B cell (primary cell): ENCODE data around the gene PTPN21. TPM values are rescaled to one million over a fixed set of nuclear protein-coding genes. Genes with fewer than 3 reads are reported as not detected.

ENCODE experiments used
- ATAC-seq: fragments of 200-7000 bp; cut with Tn5 transposase; one replicate; pipeline ENCODE4 v1.10.0; 2021; ENCODE audit warnings: low read depth, mild to moderate bottlenecking, moderate number of reproducible peaks, moderate library complexity
- CTCF ChIA-PET: fragments of 350-600 bp; sonication (Branson Sonifier 250); formaldehyde crosslinking; loops from one replicate; lab custom pipeline; 2021; ENCODE audit warnings: antibody characterized with exemption, inconsistent platforms; lab: Charles Lee
- POLR2A ChIA-PET: fragments of 350-600 bp; sonication (Branson Sonifier 250); formaldehyde crosslinking; loops from one replicate; lab custom pipeline; 2021; ENCODE audit warnings: antibody characterized with exemption; lab: Charles Lee
- DNase-seq: peaks from one replicate; pipeline ENCODE4 v3.0.0; 2013
- H2AFZ ChIP-seq: 2 replicates; pipeline ENCODE4 v1.6.1; 2012; ENCODE audit warnings: mild to moderate bottlenecking, low read depth, low read length; ENCODE audit not compliant: insufficient read depth, poor library complexity, severe bottlenecking
- H3K27ac ChIP-seq, 2 donors: 1 replicate in 1 of 2; 2 replicates in 1 of 2; pipeline ENCODE4 v1.5.1; 2012 to 2013; ENCODE audit warnings: low read length in 2 of 2, mild to moderate bottlenecking in 2 of 2, moderate library complexity in 1 of 2
- H3K27me3 ChIP-seq, 4 experiments: fragments of 200-600 bp in 1 of 4; sonication (generic) in 1 of 4; replicated peaks in 1 of 4; 1 replicate in 2 of 4; 2 replicates in 2 of 4; pipeline versions ENCODE4 v1.6.1 to v1.7.0; 2013 to 2016; ENCODE audit warnings: low read length in 3 of 4, mild to moderate bottlenecking in 2 of 4, mixed read lengths in 1 of 4, moderate library complexity in 1 of 4; ENCODE audit not compliant: insufficient read depth in 4 of 4, control insufficient read depth in 3 of 4; ENCODE audit errors: control extremely low read depth in 1 of 4
- H3K36me3 ChIP-seq, 2 experiments: replicated peaks in 1 of 2; 1 replicate in 1 of 2; 2 replicates in 1 of 2; pipeline versions ENCODE4 v1.6.1 to v1.7.1; 2013; ENCODE audit warnings: low read length in 1 of 2; ENCODE audit not compliant: insufficient read depth in 2 of 2, control insufficient read depth in 1 of 2; ENCODE audit errors: control extremely low read depth in 1 of 2, extremely low read depth in 1 of 2
- H3K4me1 ChIP-seq, 2 donors: fragments of 200-600 bp in 1 of 2; sonication (generic) in 1 of 2; 1 replicate in 1 of 2; 2 replicates in 1 of 2; pipeline versions ENCODE4 v1.5.1 to v1.6.1; 2013 to 2017; ENCODE audit warnings: low read length in 2 of 2; ENCODE audit not compliant: control insufficient read depth in 2 of 2, insufficient read depth in 2 of 2
- H3K4me2 ChIP-seq: replicated peaks from 2 replicates; pipeline ENCODE3; 2012; ENCODE audit warnings: mild to moderate bottlenecking, low read depth, low read length; ENCODE audit not compliant: poor library complexity, severe bottlenecking
- H3K4me3 ChIP-seq, 5 experiments: fragments of 200-600 bp in 1 of 5; sonication (generic) in 1 of 5; 1 replicate in 3 of 5; 2 replicates in 2 of 5; pipeline versions ENCODE4 v1.5.1 to v1.7.0; 2011 to 2016; ENCODE audit warnings: low read length in 4 of 5, mild to moderate bottlenecking in 4 of 5, low read depth in 2 of 5, control low read depth in 1 of 5, moderate library complexity in 1 of 5; ENCODE audit not compliant: insufficient read depth in 1 of 5; ENCODE audit errors: control extremely low read depth in 1 of 5, extremely low read depth in 1 of 5
- H3K79me2 ChIP-seq: fragments of 200-600 bp; sonication (generic); one replicate; pipeline ENCODE4 v1.6.0; 2016; ENCODE audit warnings: low read length; ENCODE audit not compliant: control insufficient read depth, insufficient read depth
- H3K9ac ChIP-seq: fragments of 200-600 bp; sonication (generic); 2 replicates; pipeline ENCODE4 v1.6.1; 2017; ENCODE audit warnings: mild to moderate bottlenecking, low read length, moderate library complexity
- H3K9me3 ChIP-seq, 3 donors: one replicate each; pipeline versions ENCODE4 v1.6.1 to v1.7.1; 2013; ENCODE audit warnings: low read length in 2 of 3; ENCODE audit not compliant: control insufficient read depth in 2 of 3, insufficient read depth in 1 of 3; ENCODE audit errors: control extremely low read depth in 1 of 3
- H4K20me1 ChIP-seq: 2 replicates; pipeline ENCODE4 v1.6.0; 2012; ENCODE audit warnings: mild to moderate bottlenecking, low read length; ENCODE audit not compliant: insufficient read depth, control insufficient read depth, poor library complexity, severe bottlenecking
- H3K27ac Mint-ChIP-seq: one replicate; pipeline ENCODE4 v1.8.0; 2021; ENCODE audit warnings: mixed read lengths
- H3K27me3 Mint-ChIP-seq: one replicate; pipeline ENCODE4 v1.8.0; 2021; ENCODE audit warnings: mixed read lengths
- H3K4me1 Mint-ChIP-seq: one replicate; pipeline ENCODE4 v1.8.0; 2021; ENCODE audit warnings: mixed read lengths
- H3K4me3 Mint-ChIP-seq: one replicate; pipeline ENCODE4 v1.8.0; 2021; ENCODE audit warnings: mixed read lengths
- H3K9me3 Mint-ChIP-seq: one replicate; pipeline ENCODE4 v1.8.0; 2022; ENCODE audit warnings: mixed read lengths; ENCODE audit not compliant: insufficient read depth
- CTCF ChIP-seq: fragments of 200-600 bp; IDR thresholded peaks from one replicate; pipeline ENCODE4 v1.8.0; 2022; ENCODE audit warnings: antibody characterized with exemption, mild to moderate bottlenecking
- EZH2 ChIP-seq: IDR thresholded peaks from 2 replicates; pipeline ENCODE4 v1.6.1; 2012; ENCODE audit warnings: borderline replicate concordance, low read depth, mild to moderate bottlenecking, moderate library complexity, low read length; ENCODE audit not compliant: insufficient read depth, poor library complexity, severe bottlenecking
- WGBS: methylation state at CpG from one replicate; pipeline ENCODE4 v1.1.5; 2013; ENCODE audit warnings: missing lambda C conversion rate; ENCODE audit not compliant: insufficient coverage; 5-methylcytosine and 5-hydroxymethylcytosine counted together
- intact Hi-C: fragments of 100-400 bp; cut with micrococcal nuclease; formaldehyde crosslinking; loops from one replicate; pipeline ENCODE4 v1.10.0; 2022
- polyA plus RNA-seq: library from polyadenylated mRNA; depleted of rRNA; stranded (reverse); fragments of >200 nt; gene quantifications from 2 replicates; pipeline ENCODE4 v1.2.3, GENCODE V29; 2012
- total RNA-seq, 2 donors: library from RNA; stranded (reverse); fragments of 120-200 nt in 1 of 2; gene quantifications; 1 replicate in 1 of 2; 2 replicates in 1 of 2; pipeline versions ENCODE4 v1.2.3 to v1.2.4, GENCODE V29; 2013 to 2022

PTPN21 gene
- total and polyA plus RNA-seq, 2 donors (not counting 1 experiment from before 2014, with no cell fraction given): not detected

GRCh38 chr14:88468406-88468805, 86.4 kb downstream of the PTPN21 start:
- POLR2A ChIA-PET: no interaction called here
- intact Hi-C loops: no loop called here
- no peaks in the 10 kb centered on the region for H3K4me1 Mint-ChIP-seq

GRCh38 chr14:88463318-88463717, 91.5 kb downstream of the PTPN21 start:
- H3K4me3 ChIP-seq: no peak overlapping the region
- H3K4me3 Mint-ChIP-seq: no peak overlapping the region
- no peak overlapping the region for H2AFZ ChIP-seq
- H3K4me1 ChIP-seq: no peaks in the 10 kb centered on the region
- TF ChIP-seq CTCF (no peak), EZH2 (no peak)
- H3K4me1 Mint-ChIP-seq: no peaks in the 10 kb centered on the region
- no peak overlapping the region for H3K9ac ChIP-seq
- WGBS: 100% methylated on average over 1 of the region's 4 CpGs
- no peaks in the 10 kb centered on the region for H3K9me3 Mint-ChIP-seq
- POLR2A ChIA-PET: no interaction called here
- DNase-seq (no peak), ATAC-seq (no peak)
- H3K9me3 ChIP-seq: peaks cover 0 to 5% (median 0%) of the 10 kb centered on the region in 3 donors
- H3K27ac Mint-ChIP-seq: no peak overlapping the region
- no peak overlapping the region for H3K27ac ChIP-seq
- CTCF ChIA-PET: no interaction called here
- no peaks in the 10 kb centered on the region for H3K27me3 ChIP-seq
- no peak overlapping the region for H3K4me2 ChIP-seq
- intact Hi-C loops: no loop called here
- no peaks in the 10 kb centered on the region for H4K20me1 ChIP-seq
- no peaks in the 10 kb centered on the region for H3K27me3 Mint-ChIP-seq
- H3K36me3 ChIP-seq: no peaks in the 10 kb centered on the region
- no peaks in the 10 kb centered on the region for H3K79me2 ChIP-seq

More at GRCh38 chr14:88468406-88468805, 86.4 kb downstream of the PTPN21 start:
- no peaks in the 10 kb centered on the region for H3K27me3 ChIP-seq
- no peaks in the 10 kb centered on the region for H4K20me1 ChIP-seq
- no peak overlapping the region for H3K27ac ChIP-seq
- no peaks in the 10 kb centered on the region for H3K36me3 ChIP-seq
- no peak overlapping the region for H3K9ac ChIP-seq
- Mint-ChIP-seq H3K27ac (no peak overlapping the region), H3K4me3 (no peak overlapping the region), H3K9me3 (no peaks in the 10 kb centered on the region), H3K27me3 (no peaks in the 10 kb centered on the region)
- no peak overlapping the region for H2AFZ ChIP-seq
- no peak overlapping the region for H3K4me3 ChIP-seq
- DNase-seq: no peak
- CTCF ChIA-PET: no interaction called here
- H3K4me2 ChIP-seq: no peak overlapping the region
- 100% methylated on average over 1 of the region's 1 CpG for WGBS
- no peak for TF ChIP-seq EZH2
- TF ChIP-seq CTCF: no peak
- no peak for ATAC-seq
- no peaks in the 10 kb centered on the region for H3K4me1 ChIP-seq
- no peaks in the 10 kb centered on the region for H3K79me2 ChIP-seq
- no peaks in the 10 kb centered on the region for H3K9me3 ChIP-seq
